Naive B cell (primary cell): ENCODE results near the gene IGFBP4. TPM values are rescaled to one million over a fixed set of nuclear protein-coding genes. Genes with fewer than 3 reads are reported as not detected.

Experiments used
- ATAC-seq, 2 donors: fragments of 150-1000 bp; cut with Tn5 transposase; 2 replicates each; pipeline ENCODE4 v1.10.0; 2021; ENCODE audit warnings: low read depth in 2 of 2, mild to moderate bottlenecking in 2 of 2, moderate library complexity in 2 of 2
- DNase-seq: peaks from one replicate; pipeline ENCODE4 v3.0.0; 2022
- H3K27ac Mint-ChIP-seq, 6 donors: one replicate each; pipeline ENCODE4 v1.8.0; 2020 to 2022; ENCODE audit warnings: mild to moderate bottlenecking in 6 of 6, mixed read lengths in 6 of 6, moderate library complexity in 5 of 6, inconsistent platforms in 2 of 6
- H3K27me3 Mint-ChIP-seq, 3 donors: one replicate each; pipeline ENCODE4 v1.8.0; 2021 to 2022; ENCODE audit warnings: mixed read lengths in 3 of 3, mild to moderate bottlenecking in 1 of 3
- H3K36me3 Mint-ChIP-seq, 2 donors: one replicate each; pipeline ENCODE4 v1.8.0; 2020 to 2022; ENCODE audit warnings: mixed read lengths in 2 of 2, inconsistent platforms in 1 of 2, mild to moderate bottlenecking in 1 of 2
- H3K4me1 Mint-ChIP-seq, 3 donors: one replicate each; pipeline ENCODE4 v1.8.0; 2020 to 2022; ENCODE audit warnings: mixed read lengths in 3 of 3, inconsistent platforms in 1 of 3, mild to moderate bottlenecking in 1 of 3, moderate library complexity in 1 of 3
- H3K4me3 Mint-ChIP-seq, 8 donors: one replicate each; pipeline ENCODE4 v1.8.0; 2020 to 2022; ENCODE audit warnings: mild to moderate bottlenecking in 8 of 8, mixed read lengths in 8 of 8, moderate library complexity in 8 of 8, inconsistent platforms in 2 of 8
- H3K9me3 Mint-ChIP-seq, 7 donors: one replicate each; pipeline ENCODE4 v1.8.0; 2020 to 2022; ENCODE audit warnings: mixed read lengths in 7 of 7, mild to moderate bottlenecking in 5 of 7, inconsistent platforms in 2 of 7, moderate library complexity in 1 of 7
- polyA plus RNA-seq, 6 donors: library from polyadenylated mRNA; unstranded; fragments of 300-500 nt; fragmentation: Illumina TruSeq; gene quantifications; one replicate each; pipeline ENCODE4 v1.2.3, GENCODE V29; 2021; ENCODE audit warnings: low read depth in 6 of 6

The IGFBP4 gene
- polyA plus RNA-seq, 6 donors from 2014 or later, result 33.3 to 66.5 (median 47.3) TPM

- Mint-ChIP-seq H3K27ac (peak overlapping the region in 2 of 6 donors; percentile 39 to 96), H3K4me1 (peaks cover 10 to 20% (median 18%) of the 10 kb centered on the region in 3 donors), H3K9me3 (peaks cover 0 to 1% (median 0%) of the 10 kb centered on the region in 7 donors), H3K27me3 (no peaks in the 10 kb centered on the region), H3K4me3 (no peak overlapping the region), H3K36me3 (peaks cover 0 to 8% of the 10 kb centered on the region in 2 donors)
- no peak for DNase-seq
- ATAC-seq, result no peak
These were observed 9.1 kb downstream of the IGFBP4 start for GRCh38 chr17:40452216-40452787.

DNA sequence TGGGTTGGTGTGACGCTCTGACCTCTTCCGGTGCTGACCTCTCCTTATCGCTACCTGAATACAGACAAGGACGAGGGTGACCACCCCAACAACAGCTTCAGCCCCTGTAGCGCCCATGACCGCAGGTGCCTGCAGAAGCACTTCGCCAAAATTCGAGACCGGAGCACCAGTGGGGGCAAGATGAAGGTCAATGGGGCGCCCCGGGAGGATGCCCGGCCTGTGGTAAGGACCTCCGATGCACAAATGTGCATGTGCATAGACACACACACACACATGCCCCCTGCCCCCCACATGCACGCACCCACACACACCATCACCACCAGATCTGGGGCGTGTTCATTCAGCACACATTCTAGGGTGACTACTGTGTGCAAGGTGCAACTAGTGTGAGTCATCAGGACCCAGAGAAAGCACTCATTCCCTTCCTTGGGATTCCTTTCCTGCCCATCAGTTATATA lies 9.7 kb downstream of the IGFBP4 start:
- no peak for DNase-seq

DNA sequence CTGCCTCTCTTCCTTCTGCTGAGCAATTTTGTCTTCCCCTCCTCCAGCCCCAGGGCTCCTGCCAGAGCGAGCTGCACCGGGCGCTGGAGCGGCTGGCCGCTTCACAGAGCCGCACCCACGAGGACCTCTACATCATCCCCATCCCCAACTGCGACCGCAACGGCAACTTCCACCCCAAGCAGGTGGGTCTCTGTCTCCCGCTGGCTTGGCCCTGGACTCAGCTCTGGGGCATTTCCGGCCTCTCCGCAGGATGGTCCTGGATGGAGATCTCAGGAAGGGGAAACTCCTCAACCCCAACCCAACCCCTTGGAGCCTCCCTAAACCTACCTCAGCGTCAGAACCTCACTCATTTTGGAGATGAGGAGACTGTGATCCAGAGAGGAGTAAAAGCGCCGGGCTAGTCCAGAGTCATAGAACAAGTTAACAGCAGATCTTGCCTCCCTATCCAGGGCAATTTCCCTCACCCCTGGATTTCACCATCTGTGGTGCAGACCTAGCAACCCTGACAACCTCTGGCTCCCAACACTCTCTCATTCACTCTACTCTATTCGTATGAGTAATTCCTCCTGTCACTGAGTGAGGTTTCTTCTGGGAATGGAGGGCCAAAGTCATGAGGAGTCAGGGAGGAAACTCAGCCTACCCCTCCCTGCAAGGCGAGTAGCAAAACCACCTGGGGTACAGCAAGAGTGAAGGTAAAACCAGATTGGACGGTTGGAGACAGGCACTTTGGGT lies 10.8 kb downstream of the IGFBP4 start:
- DNase-seq (no peak), ATAC-seq (no peak)
- Mint-ChIP-seq H3K4me1 (peaks cover 0 to 5% (median 2%) of the 10 kb centered on the region in 3 donors), H3K9me3 (peaks cover 0 to 1% (median 0%) of the 10 kb centered on the region in 7 donors), H3K36me3 (peaks cover 0 to 8% of the 10 kb centered on the region in 2 donors), H3K27ac (peak overlapping the region in 2 of 6 donors; percentile 38 to 59), H3K27me3 (no peaks in the 10 kb centered on the region), H3K4me3 (no peak overlapping the region)

More for the DNA sequence above, 9.7 kb downstream of the IGFBP4 start:
- Mint-ChIP-seq H3K27ac (no peak overlapping the region), H3K4me3 (no peak overlapping the region), H3K27me3 (no peaks in the 10 kb centered on the region), H3K36me3 (peaks cover 0 to 8% of the 10 kb centered on the region in 2 donors), H3K4me1 (peaks cover 6 to 14% (median 11%) of the 10 kb centered on the region in 3 donors), H3K9me3 (peaks cover 0 to 1% (median 0%) of the 10 kb centered on the region in 7 donors)
- no peak for ATAC-seq

DNA sequence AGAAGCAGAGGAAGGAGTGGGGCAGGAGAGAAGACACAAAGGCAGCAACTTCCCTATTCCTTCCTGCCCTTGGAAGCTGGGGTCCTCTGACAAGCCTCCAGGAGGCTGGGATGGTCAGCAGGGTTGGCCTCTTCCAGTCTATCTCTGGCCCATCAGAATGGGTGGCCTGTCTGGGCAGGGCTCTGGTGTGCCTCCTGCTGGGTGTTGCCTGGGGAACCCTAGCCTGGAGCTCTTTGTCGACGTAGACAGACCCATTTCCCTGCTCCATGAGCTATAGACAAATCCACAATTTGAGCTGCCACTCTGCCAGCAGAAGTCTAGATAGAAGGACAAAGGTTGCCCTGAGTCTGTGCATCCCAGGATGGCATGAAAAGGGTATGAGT lies 11.4 kb downstream of the IGFBP4 start:
- Mint-ChIP-seq H3K36me3 (peaks cover 0 to 8% of the 10 kb centered on the region in 2 donors), H3K9me3 (peaks cover 0 to 1% (median 0%) of the 10 kb centered on the region in 7 donors), H3K4me1 (peaks cover 0 to 5% (median 2%) of the 10 kb centered on the region in 3 donors), H3K27ac (peak overlapping the region in 1 of 6 donors; percentile 59), H3K4me3 (no peak overlapping the region), H3K27me3 (no peaks in the 10 kb centered on the region)
- DNase-seq (no peak), ATAC-seq (no peak)

DNA sequence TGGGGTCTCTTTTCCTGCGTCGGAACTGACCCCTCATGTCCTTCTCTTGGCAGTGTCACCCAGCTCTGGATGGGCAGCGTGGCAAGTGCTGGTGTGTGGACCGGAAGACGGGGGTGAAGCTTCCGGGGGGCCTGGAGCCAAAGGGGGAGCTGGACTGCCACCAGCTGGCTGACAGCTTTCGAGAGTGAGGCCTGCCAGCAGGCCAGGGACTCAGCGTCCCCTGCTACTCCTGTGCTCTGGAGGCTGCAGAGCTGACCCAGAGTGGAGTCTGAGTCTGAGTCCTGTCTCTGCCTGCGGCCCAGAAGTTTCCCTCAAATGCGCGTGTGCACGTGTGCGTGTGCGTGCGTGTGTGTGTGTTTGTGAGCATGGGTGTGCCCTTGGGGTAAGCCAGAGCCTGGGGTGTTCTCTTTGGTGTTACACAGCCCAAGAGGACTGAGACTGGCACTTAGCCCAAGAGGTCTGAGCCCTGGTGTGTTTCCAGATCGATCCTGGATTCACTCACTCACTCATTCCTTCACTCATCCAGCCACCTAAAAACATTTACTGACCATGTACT lies 13.2 kb downstream of the IGFBP4 start:
- Mint-ChIP-seq H3K27ac (no peak overlapping the region), H3K9me3 (peaks cover 0 to 1% (median 0%) of the 10 kb centered on the region in 7 donors)

GRCh38 chr17:40457369-40457768 lies 14.1 kb downstream of the IGFBP4 start:
- Mint-ChIP-seq H3K36me3 (peaks cover 0 to 8% of the 10 kb centered on the region in 2 donors), H3K27me3 (no peaks in the 10 kb centered on the region), H3K9me3 (peaks cover 0 to under 1% (median 0%) of the 10 kb centered on the region in 7 donors), H3K27ac (peak overlapping the region in 2 of 6 donors; percentile 81 to 91), H3K4me1 (no peaks in the 10 kb centered on the region), H3K4me3 (no peak overlapping the region)
- ATAC-seq, result no peak
- no peak for DNase-seq

More for the DNA sequence above, 13.2 kb downstream of the IGFBP4 start:
- DNase-seq, result no peak
- Mint-ChIP-seq H3K36me3 (peaks cover 0 to 8% of the 10 kb centered on the region in 2 donors), H3K27me3 (no peaks in the 10 kb centered on the region), H3K4me3 (no peak overlapping the region), H3K4me1 (no peaks in the 10 kb centered on the region)
- no peak for ATAC-seq

DNA sequence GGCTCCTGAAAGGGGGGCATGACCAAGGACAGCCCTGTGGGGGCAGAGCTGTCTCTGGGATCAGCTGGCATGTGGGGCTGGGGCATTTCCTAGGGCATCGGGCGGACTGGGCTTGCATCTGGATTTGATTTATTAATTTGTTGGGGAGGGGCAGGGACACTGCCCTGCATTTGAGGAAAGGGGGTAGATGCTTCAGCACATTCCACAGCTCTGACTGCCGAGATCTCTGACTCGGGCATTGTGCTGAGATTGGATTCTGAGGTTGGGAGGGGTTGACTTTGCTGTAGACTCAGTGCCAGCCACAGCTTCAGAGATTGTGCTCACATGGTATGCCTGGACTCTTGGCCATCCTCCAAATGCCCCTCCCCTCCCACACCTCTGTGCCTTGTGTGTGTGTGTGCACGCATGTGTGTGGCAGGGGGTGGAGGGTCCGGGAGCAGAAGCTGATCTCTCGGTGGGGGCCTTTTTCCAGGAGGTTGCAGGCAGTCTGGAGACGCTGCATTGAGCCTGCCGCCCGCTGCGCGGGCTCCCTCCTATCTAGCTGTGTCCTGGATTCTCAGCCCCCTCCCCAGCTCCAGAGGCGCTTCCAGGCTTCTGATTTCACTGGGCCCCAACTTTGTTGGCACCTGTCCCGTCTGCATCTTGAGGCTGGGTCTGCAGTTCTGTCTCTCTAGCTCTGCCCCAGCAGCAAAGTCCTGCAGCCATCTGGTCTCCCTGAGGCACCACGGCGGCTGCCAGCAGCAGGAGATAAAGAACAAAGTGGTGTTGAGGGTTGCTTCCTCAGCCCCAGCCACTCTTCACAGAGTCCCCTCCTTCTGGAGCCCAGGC lies 14.9 kb downstream of the IGFBP4 start:
- Mint-ChIP-seq H3K27ac (no peak overlapping the region), H3K36me3 (peaks cover 0 to 8% of the 10 kb centered on the region in 2 donors), H3K4me1 (no peaks in the 10 kb centered on the region), H3K9me3 (no peaks in the 10 kb centered on the region), H3K27me3 (no peaks in the 10 kb centered on the region), H3K4me3 (no peak overlapping the region)
- DNase-seq (no peak), ATAC-seq (no peak)

DNA sequence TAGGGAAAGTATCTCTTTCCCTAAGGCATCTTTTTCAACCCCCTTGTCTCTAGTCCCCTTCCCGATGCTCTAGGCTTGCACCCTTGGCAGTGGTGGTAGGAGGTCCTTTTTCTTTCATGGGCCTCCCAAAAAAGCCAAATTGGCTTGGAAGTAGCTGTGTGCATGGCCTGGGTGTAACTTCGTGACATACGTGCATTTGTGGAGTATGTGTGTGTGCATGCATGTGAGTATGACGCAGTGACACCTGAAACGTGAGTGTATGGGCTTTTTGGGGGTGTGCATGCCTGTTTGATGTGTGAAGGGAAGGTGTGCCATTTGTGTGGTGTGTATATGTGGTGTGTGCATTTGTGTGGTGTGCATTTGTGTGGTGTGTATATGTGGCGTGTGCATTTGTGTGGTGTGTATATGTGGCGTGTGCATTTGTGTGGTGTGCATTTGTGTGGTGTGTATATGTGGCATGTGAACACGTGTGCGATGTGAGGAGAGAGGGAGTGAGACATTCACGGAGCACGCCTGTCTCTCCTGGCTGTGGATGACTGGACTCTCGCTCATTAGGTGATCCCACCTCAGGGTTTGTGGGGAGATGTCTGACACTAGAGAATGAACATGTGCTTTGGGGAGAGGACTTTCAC lies 15.7 kb downstream of the IGFBP4 start:
- ATAC-seq (no peak), DNase-seq (no peak)
- Mint-ChIP-seq H3K9me3 (no peaks in the 10 kb centered on the region), H3K27me3 (no peaks in the 10 kb centered on the region), H3K4me3 (no peak overlapping the region), H3K36me3 (peaks cover 0 to 4% of the 10 kb centered on the region in 2 donors), H3K4me1 (no peaks in the 10 kb centered on the region), H3K27ac (peak overlapping the region in 2 of 6 donors; percentile 2 to 11)

DNA sequence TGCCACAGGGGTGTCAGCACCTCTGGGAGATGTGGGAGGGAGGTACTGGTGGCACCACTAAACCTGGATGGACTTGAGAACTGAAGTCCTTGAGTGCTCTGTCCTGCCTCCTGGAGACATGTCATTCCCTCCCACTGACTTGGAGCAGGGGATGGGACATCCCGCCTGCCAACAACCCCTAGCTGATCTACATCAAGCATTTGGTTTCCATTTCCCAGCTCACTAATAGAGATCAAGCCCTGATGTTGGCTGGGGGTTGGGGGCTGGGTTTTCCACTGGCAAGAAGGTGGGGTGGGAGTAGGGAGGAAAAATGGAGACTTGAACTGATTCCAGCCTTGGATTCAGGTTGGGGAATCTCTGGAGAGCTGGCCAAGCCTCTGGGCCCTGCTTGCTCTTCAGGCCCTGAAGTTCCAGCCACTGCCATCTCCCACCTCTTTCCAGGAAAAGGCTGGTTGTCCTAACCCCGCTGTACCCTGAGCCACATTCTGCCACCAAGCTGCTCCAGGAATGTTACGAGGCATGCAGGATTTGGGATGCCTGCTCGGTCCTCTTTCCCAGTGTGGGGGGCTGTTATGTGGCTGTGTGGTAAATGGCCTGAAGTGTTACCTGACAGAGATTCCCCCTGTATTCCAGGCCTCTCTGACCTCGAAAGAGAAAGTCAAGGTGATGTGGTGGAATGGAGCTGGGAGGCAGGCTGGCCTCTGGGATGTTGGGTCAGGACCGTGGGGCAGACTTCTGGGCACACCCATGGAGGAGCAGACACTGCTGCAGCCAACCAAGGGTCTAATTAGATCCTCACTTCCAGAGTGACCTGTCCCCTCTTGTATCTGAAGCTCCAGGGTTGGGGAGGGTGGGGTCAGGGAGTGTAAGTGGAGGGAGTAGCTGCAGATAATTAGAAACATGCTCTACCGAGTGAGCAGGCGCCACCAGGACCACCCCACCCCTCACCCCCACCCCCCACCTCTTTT lies 16.7 kb downstream of the IGFBP4 start:
- Mint-ChIP-seq H3K4me1 (no peaks in the 10 kb centered on the region), H3K36me3 (no peaks in the 10 kb centered on the region), H3K9me3 (no peaks in the 10 kb centered on the region), H3K27ac (peak overlapping the region in 1 of 6 donors; percentile 7), H3K27me3 (no peaks in the 10 kb centered on the region), H3K4me3 (no peak overlapping the region)
- DNase-seq (no peak), ATAC-seq (no peak)

GRCh38 chr17:40460604-40460967 lies 17.3 kb downstream of the IGFBP4 start:
- no peak overlapping the region for H3K4me3 Mint-ChIP-seq
- no peaks in the 10 kb centered on the region for H3K9me3 Mint-ChIP-seq
- no peaks in the 10 kb centered on the region for H3K36me3 Mint-ChIP-seq
- ATAC-seq (no peak), DNase-seq (no peak)
- no peak overlapping the region for H3K27ac Mint-ChIP-seq
- no peaks in the 10 kb centered on the region for H3K27me3 Mint-ChIP-seq
- H3K4me1 Mint-ChIP-seq, result no peaks in the 10 kb centered on the region

DNA sequence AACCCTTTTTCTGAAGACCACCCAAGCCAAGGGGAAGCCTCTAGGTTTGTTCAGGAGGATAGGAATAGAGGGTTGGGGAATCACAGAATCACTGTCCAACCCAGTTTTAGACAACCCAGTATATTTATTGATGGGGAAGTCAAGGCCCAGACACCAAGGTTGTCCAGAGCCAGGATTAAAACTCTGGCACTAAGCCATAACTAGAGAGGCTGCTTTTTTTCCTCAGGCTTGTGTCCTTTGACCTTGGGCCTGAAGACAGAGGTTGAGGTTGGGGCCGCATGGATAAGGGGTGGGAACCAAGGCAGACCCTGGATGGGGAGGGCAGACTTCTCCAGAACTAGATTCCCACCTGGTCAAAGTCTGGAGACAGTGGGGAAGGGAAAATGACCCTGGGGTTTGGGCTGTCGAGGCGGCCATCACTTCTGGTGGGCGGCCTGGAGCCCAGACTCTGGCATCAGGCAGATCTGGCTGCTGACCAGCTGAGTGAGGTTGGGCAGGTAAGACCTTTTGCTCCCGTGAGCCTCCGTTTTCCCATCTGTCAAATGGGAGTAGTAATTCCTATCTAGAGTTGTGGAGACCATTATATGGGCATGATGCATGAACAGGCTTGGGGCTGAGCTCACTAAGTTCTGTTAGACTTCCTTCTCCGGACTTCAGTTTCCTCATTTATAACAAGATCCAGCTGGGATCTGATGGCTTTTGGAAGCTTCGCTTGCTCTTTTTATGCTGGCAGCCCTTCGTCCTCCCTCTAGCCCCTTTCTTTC lies 17.9 kb downstream of the IGFBP4 start:
- Mint-ChIP-seq H3K36me3 (no peaks in the 10 kb centered on the region), H3K27ac (peak overlapping the region in 1 of 6 donors; percentile 20), H3K4me1 (peaks cover 0 to 4% (median 0%) of the 10 kb centered on the region in 3 donors), H3K9me3 (no peaks in the 10 kb centered on the region), H3K4me3 (no peak overlapping the region), H3K27me3 (no peaks in the 10 kb centered on the region)
- no peak for ATAC-seq
- DNase-seq, result no peak
